Progenitor cell of endocrine pancreas (in vitro differentiated cells): ENCODE results near the gene FAM117A. TPM values are rescaled to one million over a fixed set of nuclear protein-coding genes. Genes with fewer than 3 reads are reported as not detected.
"Not testable (repeated sequence)": the region's sequence is repeated elsewhere in the genome, so short reads cannot be mapped to it uniquely, and the experiment has no call there.

Experiments used
- DNase-seq: peaks from one replicate; pipeline ENCODE4 v3.0.0; 2021; ENCODE audit warnings: low spot score; ENCODE audit not compliant: unreplicated experiment
- H3K27ac Mint-ChIP-seq: 2 replicates; pipeline ENCODE4 v1.8.0; 2021; ENCODE audit warnings: mild to moderate bottlenecking, moderate library complexity, mixed read lengths
- H3K27me3 Mint-ChIP-seq: 2 replicates; pipeline ENCODE4 v1.8.0; 2021; ENCODE audit warnings: mixed read lengths
- H3K36me3 Mint-ChIP-seq: 2 replicates; pipeline ENCODE4 v1.8.0; 2022; ENCODE audit warnings: mixed read lengths; ENCODE audit not compliant: insufficient read depth
- H3K4me1 Mint-ChIP-seq: 2 replicates; pipeline ENCODE4 v1.8.0; 2021; ENCODE audit warnings: low read depth, mixed read lengths
- H3K4me3 Mint-ChIP-seq: 2 replicates; pipeline ENCODE4 v1.8.0; 2021; ENCODE audit warnings: low read depth, mild to moderate bottlenecking, moderate library complexity, mixed read lengths
- H3K9me3 Mint-ChIP-seq: 2 replicates; pipeline ENCODE4 v1.8.0; 2021; ENCODE audit warnings: low read depth, mixed read lengths
- CTCF ChIP-seq: fragments of 200-600 bp; sonication (generic); IDR thresholded peaks from one replicate; pipeline ENCODE4 v1.5.0; 2021; ENCODE audit warnings: antibody characterized with exemption, mild to moderate bottlenecking; ENCODE audit not compliant: unreplicated experiment
- total RNA-seq: library from RNA; stranded (reverse); gene quantifications from 2 replicates; pipeline ENCODE4 v1.2.1, GENCODE V29; 2021

Gene FAM117A
- total RNA-seq, 1 donor from 2014 or later = 20.2 TPM

- TF ChIP-seq CTCF = no peak
- no peaks in the 10 kb centered on the region for H3K9me3 Mint-ChIP-seq
- H3K4me1 Mint-ChIP-seq = peaks cover 13% of the 10 kb centered on the region
- H3K36me3 Mint-ChIP-seq = no peaks in the 10 kb centered on the region
- no peak overlapping the region for H3K27ac Mint-ChIP-seq
- peak overlapping the region; percentile 94 for H3K4me3 Mint-ChIP-seq
- H3K27me3 Mint-ChIP-seq = peaks cover 20% of the 10 kb centered on the region
- DNase-seq = no peak
These were observed 1.6 kb downstream of the FAM117A start for GRCh38 chr17:49762151-49762941.

- no peak for DNase-seq
- Mint-ChIP-seq H3K36me3 (no peaks in the 10 kb centered on the region), H3K27ac (no peak overlapping the region), H3K4me3 (no peak overlapping the region), H3K27me3 (peaks cover 9% of the 10 kb centered on the region), H3K9me3 (no peaks in the 10 kb centered on the region), H3K4me1 (peaks cover 13% of the 10 kb centered on the region)
- no peak for TF ChIP-seq CTCF
These were observed 2.9 kb downstream of the FAM117A start for GRCh38 chr17:49760932-49761558.

GRCh38 chr17:49760296-49760695, 3.6 kb downstream of the FAM117A start:
- Mint-ChIP-seq H3K9me3 (no peaks in the 10 kb centered on the region), H3K27ac (no peak overlapping the region), H3K36me3 (no peaks in the 10 kb centered on the region), H3K4me1 (peaks cover 13% of the 10 kb centered on the region), H3K27me3 (peaks cover 2% of the 10 kb centered on the region), H3K4me3 (no peak overlapping the region)
- no peak for TF ChIP-seq CTCF
- no peak for DNase-seq

GRCh38 chr17:49759203-49759602, 4.7 kb downstream of the FAM117A start:
- Mint-ChIP-seq H3K27me3 (no peaks in the 10 kb centered on the region), H3K4me3 (no peak overlapping the region), H3K4me1 (peaks cover 8% of the 10 kb centered on the region), H3K36me3 (no peaks in the 10 kb centered on the region), H3K9me3 (no peaks in the 10 kb centered on the region), H3K27ac (no peak overlapping the region)
- no peak for DNase-seq
- TF ChIP-seq CTCF = no peak

- not testable (repeated sequence) for H3K27me3 Mint-ChIP-seq, H3K4me1 Mint-ChIP-seq, H3K4me3 Mint-ChIP-seq, H3K9me3 Mint-ChIP-seq, DNase-seq, H3K36me3 Mint-ChIP-seq, H3K27ac Mint-ChIP-seq
These were observed 5.4 kb downstream of the FAM117A start for GRCh38 chr17:49758464-49759010.
